SK-N-SH treated with all-trans-retinoic acid at 6 μM for 48 hours (cell line): ENCODE results near the gene LRRC4B.

Source experiments
- ATAC-seq: fragments of 200-7000 bp; cut with Tn5 transposase; 3 replicates; pipeline ENCODE4 v1.9.1; 2020; ENCODE audit warnings: mild to moderate bottlenecking, moderate library complexity
- ARNTL ChIP-seq: fragments of 450-650 bp; formaldehyde crosslinking; IDR thresholded peaks from 2 replicates; pipeline ENCODE4 v1.5.0; 2020; ENCODE audit warnings: low read depth, mild to moderate bottlenecking, moderate library complexity, borderline replicate concordance
- BACH2 ChIP-seq: fragments of 250-450 bp; sonication (Bioruptor Pico); IDR thresholded peaks from 2 replicates; pipeline ENCODE4 v1.9.0; 2021; ENCODE audit warnings: mild to moderate bottlenecking, borderline replicate concordance
- CREB5 ChIP-seq: fragments of 250-450 bp; sonication (Bioruptor Pico); IDR thresholded peaks from 2 replicates; pipeline ENCODE4 v1.5.1; 2020; ENCODE audit warnings: low read depth, mild to moderate bottlenecking, moderate library complexity
- CSDC2 ChIP-seq: fragments of 250-450 bp; sonication (Bioruptor Pico); IDR thresholded peaks from 2 replicates; pipeline ENCODE4 v1.5.0; 2020; ENCODE audit warnings: mild to moderate bottlenecking, moderate library complexity
- ESRRG ChIP-seq: fragments of 250-450 bp; sonication (Bioruptor Pico); IDR thresholded peaks from 2 replicates; pipeline ENCODE4 v1.6.1; 2021; ENCODE audit warnings: mild to moderate bottlenecking
- ISL1 ChIP-seq: fragments of 250-450 bp; sonication (Bioruptor Pico); IDR thresholded peaks from 2 replicates; pipeline ENCODE4 v2.1.2; 2022; ENCODE audit warnings: mild to moderate bottlenecking, moderate library complexity
- OSR1 ChIP-seq: fragments of 250-450 bp; sonication (Bioruptor Pico); IDR thresholded peaks from 2 replicates; pipeline ENCODE4 v1.8.0; 2022; ENCODE audit warnings: moderate library complexity, mild to moderate bottlenecking, inconsistent platforms
- PATZ1 ChIP-seq: fragments of 250-450 bp; sonication (Bioruptor Pico); IDR thresholded peaks from 2 replicates; pipeline ENCODE4 v1.8.0; 2020; ENCODE audit warnings: mild to moderate bottlenecking, moderate library complexity, borderline replicate concordance
- POU6F1 ChIP-seq: fragments of 250-450 bp; sonication (Bioruptor Pico); IDR thresholded peaks from 2 replicates; pipeline ENCODE4 v1.8.0; 2021; ENCODE audit warnings: low read depth, mild to moderate bottlenecking, moderate library complexity, borderline replicate concordance
- PPARA ChIP-seq: fragments of 250-450 bp; sonication (Bioruptor Pico); IDR thresholded peaks from 2 replicates; pipeline ENCODE4 v1.5.0; 2020; ENCODE audit warnings: mild to moderate bottlenecking, borderline replicate concordance
- RARB ChIP-seq: fragments of 250-450 bp; sonication (Bioruptor Pico); IDR thresholded peaks from 2 replicates; pipeline ENCODE4 v1.8.0; 2021; ENCODE audit warnings: mild to moderate bottlenecking, moderate library complexity
- SNAI2 ChIP-seq: fragments of 250-450 bp; sonication (Bioruptor Pico); IDR thresholded peaks from 2 replicates; pipeline ENCODE4 v1.5.0; 2020; ENCODE audit warnings: mild to moderate bottlenecking, moderate library complexity
- TOX ChIP-seq: fragments of 250-450 bp; sonication (Bioruptor Pico); IDR thresholded peaks from 2 replicates; pipeline ENCODE4 v1.8.0; 2021; ENCODE audit warnings: mild to moderate bottlenecking, moderate library complexity, borderline replicate concordance
- TSHZ2 ChIP-seq: fragments of 250-450 bp; sonication (Bioruptor Pico); IDR thresholded peaks from 2 replicates; pipeline ENCODE4 v1.5.0; 2020; ENCODE audit warnings: mild to moderate bottlenecking, moderate library complexity
- ZFP3 ChIP-seq: fragments of 250-450 bp; sonication (Bioruptor Pico); IDR thresholded peaks from 2 replicates; pipeline ENCODE4 v1.5.0; 2020; ENCODE audit warnings: mild to moderate bottlenecking, moderate library complexity
- ZFP30 ChIP-seq: fragments of 450-650 bp; formaldehyde crosslinking; IDR thresholded peaks from 2 replicates; pipeline ENCODE4 v1.5.0; 2022; ENCODE audit warnings: mild to moderate bottlenecking, moderate library complexity
- ZNF565 ChIP-seq: fragments of 450-650 bp; formaldehyde crosslinking; conservative IDR thresholded peaks from 2 replicates; pipeline ENCODE4 v1.5.0; 2020; ENCODE audit warnings: low read depth, mild to moderate bottlenecking, moderate library complexity
- ZNF70 ChIP-seq: fragments of 450-650 bp; formaldehyde crosslinking; IDR thresholded peaks from 2 replicates; pipeline ENCODE4 v1.5.0; 2020; ENCODE audit warnings: mild to moderate bottlenecking, moderate library complexity
- ZNF8 ChIP-seq: fragments of 450-650 bp; formaldehyde crosslinking; IDR thresholded peaks from 2 replicates; pipeline ENCODE4 v1.5.0; 2020; ENCODE audit warnings: mild to moderate bottlenecking, moderate library complexity

The LRRC4B gene

GRCh38 chr19:50537769-50538230 lies 30.4 kb downstream of the LRRC4B start:
- ATAC-seq, result peak; percentile 99
- TF ChIP-seq ARNTL (CRISPR knock-in tag) (no peak), SNAI2 (CRISPR knock-in tag) (no peak), CSDC2 (no peak), OSR1 (no peak), TSHZ2 (no peak), RARB (CRISPR knock-in tag) (no peak), ZNF8 (CRISPR knock-in tag) (no peak), PPARA (CRISPR knock-in tag) (no peak)

GRCh38 chr19:50537306-50537685 lies 30.9 kb downstream of the LRRC4B start:
- ATAC-seq, result no peak
- no peak for TF ChIP-seq POU6F1 (CRISPR knock-in tag)
- no peak for TF ChIP-seq ZFP30 (CRISPR knock-in tag)
- no peak for TF ChIP-seq TOX
- no peak for TF ChIP-seq ISL1 (CRISPR knock-in tag)
- no peak for TF ChIP-seq ZNF565 (CRISPR knock-in tag)
- TF ChIP-seq ZNF70 (CRISPR knock-in tag), result no peak
- no peak for TF ChIP-seq BACH2 (CRISPR knock-in tag)
- TF ChIP-seq OSR1, result no peak
- no peak for TF ChIP-seq CSDC2
- no peak for TF ChIP-seq PPARA (CRISPR knock-in tag)
- no peak for TF ChIP-seq ESRRG (CRISPR knock-in tag)
- TF ChIP-seq, all 23 proteins: peak for 0

GRCh38 chr19:50536662-50537305 lies 31.5 kb downstream of the LRRC4B start:
- no peak for TF ChIP-seq CREB5 (CRISPR knock-in tag)
- no peak for TF ChIP-seq POU6F1 (CRISPR knock-in tag)
- no peak for TF ChIP-seq ARNTL (CRISPR knock-in tag)
- TF ChIP-seq ISL1 (CRISPR knock-in tag), result no peak
- no peak for TF ChIP-seq RARB (CRISPR knock-in tag)
- no peak for TF ChIP-seq PPARA (CRISPR knock-in tag)
- ATAC-seq, result no peak

- TF ChIP-seq PATZ1 (no peak), ZFP3 (no peak), POU6F1 (CRISPR knock-in tag) (no peak)
- no peak for ATAC-seq
Observed at GRCh38 chr19:50535672-50536187, 32.5 kb downstream of the LRRC4B start.
